GM19238 (cell line): ENCODE measurements around the gene B4GALNT2.
"Not testable (repeated sequence)": the region's sequence is repeated elsewhere in the genome, so short reads cannot be mapped to it uniquely, and the experiment has no call there.

Source experiments
- DNase-seq: peaks from one replicate; pipeline ENCODE4 v3.0.0; 2011; ENCODE audit warnings: low spot score; ENCODE audit not compliant: insufficient read length

The B4GALNT2 gene, protein sequence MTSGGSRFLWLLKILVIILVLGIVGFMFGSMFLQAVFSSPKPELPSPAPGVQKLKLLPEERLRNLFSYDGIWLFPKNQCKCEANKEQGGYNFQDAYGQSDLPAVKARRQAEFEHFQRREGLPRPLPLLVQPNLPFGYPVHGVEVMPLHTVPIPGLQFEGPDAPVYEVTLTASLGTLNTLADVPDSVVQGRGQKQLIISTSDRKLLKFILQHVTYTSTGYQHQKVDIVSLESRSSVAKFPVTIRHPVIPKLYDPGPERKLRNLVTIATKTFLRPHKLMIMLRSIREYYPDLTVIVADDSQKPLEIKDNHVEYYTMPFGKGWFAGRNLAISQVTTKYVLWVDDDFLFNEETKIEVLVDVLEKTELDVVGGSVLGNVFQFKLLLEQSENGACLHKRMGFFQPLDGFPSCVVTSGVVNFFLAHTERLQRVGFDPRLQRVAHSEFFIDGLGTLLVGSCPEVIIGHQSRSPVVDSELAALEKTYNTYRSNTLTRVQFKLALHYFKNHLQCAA

GRCh38 chr17:49132699-49133364 is at the start of gene B4GALNT2:
Gene B4GALNT2 (plus strand): TSS chr17:49132769. CDS start chr17:49132793, 24 bp downstream.
- no peak for DNase-seq

DNA sequence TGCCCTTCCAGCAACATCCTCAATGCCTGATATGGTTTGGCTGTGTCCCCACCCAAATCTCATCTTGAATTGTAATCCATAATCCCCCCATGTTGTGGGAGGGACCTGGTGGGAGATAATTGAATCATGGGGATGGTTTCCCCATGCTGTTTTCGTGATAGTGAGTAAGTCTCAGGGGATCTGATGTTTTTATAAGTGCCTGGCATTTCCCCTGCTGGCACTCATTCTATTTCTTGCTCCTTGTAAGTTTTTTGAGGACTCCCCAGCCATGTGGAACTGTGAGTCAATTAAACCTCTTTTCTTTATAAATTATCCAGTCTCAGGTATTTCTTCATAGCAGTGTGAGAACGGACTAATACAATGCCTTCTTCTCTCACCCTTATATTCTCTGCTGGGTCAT is 47.5 kb upstream of the B4GALNT2 start:
- DNase-seq: not testable (repeated sequence)

GRCh38 chr17:49085565-49086315 is 46.8 kb upstream of the B4GALNT2 start:
- no peak for DNase-seq

GRCh38 chr17:49086316-49086605 is 46.3 kb upstream of the B4GALNT2 start:
- DNase-seq: no peak

- no peak for DNase-seq
Measured at GRCh38 chr17:49086649-49087048, 45.9 kb upstream of the B4GALNT2 start.

DNA sequence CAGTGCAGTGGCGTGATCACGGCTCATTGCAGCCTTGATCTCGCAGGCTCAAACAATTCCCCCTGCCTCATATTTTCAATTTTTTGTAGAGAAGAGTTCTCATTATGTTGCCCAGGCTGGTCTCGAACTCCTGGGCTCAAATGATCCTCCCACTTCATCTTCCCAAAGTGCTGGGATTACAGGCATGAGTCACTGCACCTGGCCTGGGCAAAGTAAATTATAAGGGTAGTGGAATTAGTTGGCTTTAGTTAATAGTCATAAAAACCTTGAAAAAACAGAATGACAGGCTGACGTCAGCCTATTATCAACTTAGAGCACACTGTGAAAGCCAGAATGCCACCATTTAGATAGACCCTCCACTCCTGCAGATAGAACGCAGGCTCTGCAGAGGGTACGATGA is 43.5 kb upstream of the B4GALNT2 start:
- no peak for DNase-seq

DNA sequence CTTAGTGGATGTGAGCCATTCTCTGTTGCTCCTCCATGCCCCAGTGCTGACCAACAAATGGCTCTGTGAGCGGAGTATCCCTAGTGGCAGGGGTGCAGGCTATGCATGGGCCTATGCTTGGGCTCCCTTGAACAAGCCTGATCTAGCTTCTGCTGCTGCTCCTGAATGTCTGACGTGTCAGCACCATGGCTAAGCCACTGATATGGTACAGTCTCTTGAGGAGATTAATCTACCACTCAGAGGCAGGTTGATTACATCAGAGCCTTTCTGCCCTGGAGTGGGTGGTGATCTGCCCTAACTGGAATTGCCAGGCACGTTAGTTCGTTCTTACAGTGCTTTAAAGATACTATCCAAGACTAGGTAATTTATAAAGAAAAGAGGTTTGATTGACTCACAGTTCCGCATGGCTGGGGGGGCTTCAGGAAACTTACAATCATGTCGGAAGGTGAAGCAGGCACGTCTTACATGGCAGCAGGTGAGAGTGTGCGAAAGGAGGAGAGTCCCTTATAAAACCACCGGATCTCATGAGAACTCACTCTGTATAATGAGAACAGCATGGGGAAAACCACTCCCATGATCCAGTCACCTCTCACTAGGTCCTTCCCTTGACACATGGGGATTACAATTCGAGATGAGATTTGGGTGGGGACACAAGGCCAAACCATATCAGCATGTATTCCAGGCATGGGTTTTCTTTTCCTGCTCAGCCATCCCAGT is 41.5 kb upstream of the B4GALNT2 start:
- no peak for DNase-seq

DNA sequence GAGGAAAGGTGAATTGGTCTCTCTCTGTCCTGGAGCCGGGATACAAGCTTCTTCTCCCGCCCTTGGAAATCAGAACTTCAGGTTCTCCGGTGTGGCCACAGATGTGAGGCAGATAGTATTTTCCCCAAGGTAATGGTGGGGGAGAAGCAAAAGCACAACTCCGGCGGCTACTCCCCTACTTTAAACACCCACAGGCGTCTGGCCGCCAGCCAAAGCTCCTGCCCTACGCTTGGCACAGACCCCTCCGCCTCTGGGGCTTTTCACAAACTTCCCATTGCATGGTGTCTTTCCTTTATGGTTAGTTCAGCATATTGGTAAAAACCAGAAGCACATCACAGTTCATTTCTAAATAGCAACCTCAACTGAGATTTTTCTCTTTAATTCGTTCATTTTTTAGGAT is 39.4 kb upstream of the B4GALNT2 start:
- no peak for DNase-seq

DNA sequence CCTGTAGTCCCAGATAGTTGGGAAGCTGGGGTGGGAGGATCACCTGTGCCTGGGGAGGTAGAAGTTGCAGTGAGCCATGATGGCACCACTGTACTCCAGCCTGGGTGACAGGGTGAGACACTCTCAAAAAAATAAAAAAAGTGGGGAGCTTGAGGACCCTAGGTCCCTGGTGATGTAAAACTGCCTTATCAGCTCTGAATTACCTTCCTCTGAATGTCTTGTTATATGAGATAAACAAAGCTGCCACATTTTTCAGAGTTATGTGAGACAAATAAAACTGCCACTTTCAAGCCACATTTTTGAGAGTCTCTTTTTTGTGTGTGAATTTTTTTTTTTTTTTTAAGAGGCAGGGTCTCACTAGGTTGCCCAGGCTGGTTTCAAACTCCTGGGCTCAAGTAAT is 32.0 kb upstream of the B4GALNT2 start:
- no peak for DNase-seq

GRCh38 chr17:49101054-49101534 is 31.5 kb upstream of the B4GALNT2 start:
- DNase-seq: no peak

GRCh38 chr17:49103360-49103759 is 29.2 kb upstream of the B4GALNT2 start:
- not testable (repeated sequence) for DNase-seq

- no peak for DNase-seq
Measured at GRCh38 chr17:49104511-49105074, 28.0 kb upstream of the B4GALNT2 start.

DNA sequence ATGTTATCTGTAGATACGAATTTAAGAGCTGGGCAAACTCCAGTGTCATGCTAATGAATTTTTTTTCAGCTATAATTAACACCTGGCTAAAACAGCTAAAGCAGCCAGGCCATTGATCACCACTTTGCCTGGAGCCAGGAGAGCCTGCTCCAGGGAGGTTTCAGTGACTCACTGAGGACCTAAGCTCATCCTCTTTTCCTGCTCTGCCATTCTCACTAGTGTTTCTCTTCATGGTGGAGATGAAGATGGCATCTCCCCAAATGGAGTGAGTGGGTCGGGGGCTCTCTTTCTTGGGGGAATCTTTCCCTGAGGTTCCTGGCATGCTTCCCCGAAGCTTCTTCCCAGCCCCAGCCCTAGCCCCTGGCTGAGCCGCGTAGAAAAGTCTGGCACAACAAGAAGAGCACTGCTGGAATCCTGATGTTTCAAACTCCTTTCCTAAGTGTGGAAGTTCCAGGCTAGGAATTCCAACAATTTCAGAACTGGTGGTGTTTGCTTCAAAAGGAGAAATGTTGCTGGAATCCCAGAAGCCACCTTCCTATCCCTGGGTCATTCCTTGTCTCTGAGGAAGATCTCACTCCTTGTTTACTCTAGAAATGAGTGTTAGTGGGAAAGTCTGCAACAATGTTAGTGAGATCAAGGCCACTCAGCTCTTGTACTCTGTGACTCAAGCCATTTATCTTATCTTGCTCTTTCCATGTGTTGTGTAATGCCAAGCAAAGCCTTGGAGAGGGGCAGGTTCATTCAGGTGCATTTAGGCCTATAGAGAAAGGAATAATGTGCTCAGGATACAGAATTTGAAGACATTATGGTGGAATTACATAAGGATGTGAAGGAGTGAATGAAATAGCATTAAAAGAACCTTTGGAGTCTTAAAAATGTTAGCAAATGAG is 26.0 kb upstream of the B4GALNT2 start:
- no peak for DNase-seq

- DNase-seq: no peak
Measured at GRCh38 chr17:49107211-49107557, 25.4 kb upstream of the B4GALNT2 start.

DNA sequence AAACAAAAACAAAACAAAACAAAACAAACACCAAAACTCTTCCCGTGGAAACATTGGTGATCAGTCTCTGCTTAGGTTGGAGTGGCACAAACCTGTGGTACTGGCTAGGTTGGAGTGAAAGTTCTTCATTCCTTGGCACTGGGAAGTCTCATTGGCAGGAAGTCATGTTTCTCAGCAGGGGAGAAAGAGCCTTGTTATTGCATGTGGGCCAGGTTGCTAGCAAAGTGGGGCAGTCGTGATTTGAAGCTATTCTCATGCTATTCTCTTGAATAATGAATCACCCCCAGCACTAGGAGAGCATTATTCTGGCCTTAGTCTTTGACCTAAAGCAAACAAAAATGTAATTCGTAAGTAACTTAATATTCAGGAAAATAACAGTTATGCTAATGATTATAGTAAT is 24.3 kb upstream of the B4GALNT2 start:
- DNase-seq: no peak

DNA sequence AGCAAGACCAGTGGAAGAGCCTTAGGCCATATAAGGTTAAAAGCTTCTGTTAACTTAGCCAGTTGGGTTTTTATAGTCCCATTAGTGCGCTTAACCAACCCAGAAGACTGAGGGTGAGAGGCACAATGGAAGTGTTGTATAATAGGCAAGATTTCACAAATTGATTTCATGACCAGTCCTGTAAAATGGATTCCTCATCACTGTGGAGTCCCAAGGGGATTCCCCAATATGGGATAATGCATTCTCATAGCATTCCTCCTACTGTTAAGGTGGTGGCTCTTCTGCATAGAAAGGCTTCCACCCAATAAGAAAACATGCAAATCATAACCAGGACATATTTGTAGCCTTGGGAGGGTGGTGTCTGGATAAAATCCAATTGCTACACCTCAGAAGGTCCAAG is 22.1 kb upstream of the B4GALNT2 start:
- no peak for DNase-seq

DNA sequence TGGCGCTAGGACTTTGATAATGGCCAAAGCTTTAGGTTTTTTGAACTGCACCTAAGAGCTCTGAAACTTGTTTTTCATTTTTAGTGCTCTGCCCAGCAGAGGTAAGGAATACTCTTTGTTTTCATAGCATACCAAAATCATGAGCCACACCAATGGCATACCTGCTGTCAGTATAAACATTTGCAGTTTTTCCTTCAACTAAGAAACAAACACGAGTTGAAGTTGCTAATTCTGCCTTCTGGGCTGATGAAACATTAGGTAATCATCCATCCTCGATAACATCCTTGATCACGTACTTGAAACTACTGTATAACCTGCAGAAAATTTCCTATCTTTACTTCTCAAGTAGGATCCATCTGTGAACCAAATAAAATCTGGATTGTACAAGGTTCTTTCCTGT is 20.6 kb upstream of the B4GALNT2 start:
- DNase-seq: no peak

- no peak for DNase-seq
Measured at GRCh38 chr17:49112936-49113335, 19.6 kb upstream of the B4GALNT2 start.

- no peak for DNase-seq
Measured at GRCh38 chr17:49114703-49115102, 17.9 kb upstream of the B4GALNT2 start.

GRCh38 chr17:49117587-49118230 is 14.9 kb upstream of the B4GALNT2 start:
- DNase-seq: no peak
